Measurements from ENCODE around the gene GDF2. TPM values are rescaled to one million over a fixed set of nuclear protein-coding genes. Genes with fewer than 3 reads are reported as not detected.

The GDF2 gene
- total and polyA plus RNA-seq, 2 experiments from 2014 or later, result not detected

DNA sequence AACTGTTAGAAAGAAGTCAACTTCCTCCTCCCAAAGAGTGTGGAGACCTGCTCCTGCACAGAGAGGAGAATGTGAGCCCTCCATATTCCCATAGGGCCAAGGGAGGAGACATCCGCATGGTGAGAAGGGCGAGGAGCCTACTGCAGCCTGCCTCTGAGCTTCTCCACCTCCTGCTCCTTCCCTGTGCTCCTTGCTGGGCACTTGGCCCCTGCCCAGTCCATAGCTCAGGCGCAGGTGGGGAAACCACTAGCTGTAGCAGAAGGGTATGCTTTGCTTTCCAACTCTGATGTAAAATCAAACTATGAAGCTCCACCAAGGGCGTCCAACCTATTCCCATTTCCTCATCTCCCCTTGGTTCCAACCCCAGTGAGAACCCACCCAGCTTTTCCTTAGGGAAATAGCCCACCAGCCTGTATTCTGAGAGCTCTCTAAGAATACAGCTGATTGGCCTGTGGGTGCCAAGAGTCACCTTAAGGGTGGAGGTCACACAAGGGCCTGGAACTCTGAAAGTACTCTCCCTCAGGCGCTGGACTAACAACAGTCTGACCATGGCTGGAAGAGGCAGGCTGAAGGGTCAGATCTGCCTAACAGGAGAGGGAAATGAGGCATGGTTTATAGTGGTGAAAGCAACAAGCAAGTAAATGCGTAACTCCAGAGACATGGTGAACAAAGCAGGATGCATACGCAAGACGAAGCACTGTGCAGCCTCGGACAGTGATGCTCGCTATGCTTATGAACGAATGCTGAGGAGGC is 47.9 kb downstream of the GDF2 start:
- no peaks in the 10 kb centered on the region for H3K27me3 ChIP-seq (ENCODE audit: insufficient read depth)
- Mint-ChIP-seq H3K36me3 (ENCODE audit: low read depth) (no peaks in the 10 kb centered on the region; the same call in 2 of the 3 replicates), H3K9me3 (no peaks in the 10 kb centered on the region), H3K27ac (no peak overlapping the region), H3K4me3 (no peak overlapping the region), H3K4me1 (peaks cover 24% of the 10 kb centered on the region), H3K27me3 (ENCODE audit: insufficient read depth, low read depth, poor library complexity) (peaks cover 6% of the 10 kb centered on the region)
- H3K4me1 ChIP-seq (ENCODE audit: insufficient read depth), result peaks cover 13% of the 10 kb centered on the region
- no peaks in the 10 kb centered on the region for H4K20me1 ChIP-seq (replicated peaks; ENCODE audit: insufficient read depth)
- no peak overlapping the region for H3K4me3 ChIP-seq
- no peaks in the 10 kb centered on the region for H3K79me2 ChIP-seq (replicated peaks; ENCODE audit: insufficient read depth)
- H3K27ac ChIP-seq (ENCODE audit: low read depth), result no peak overlapping the region
- no peaks in the 10 kb centered on the region for H3K36me3 ChIP-seq (ENCODE audit: insufficient read depth)
- no peak for ATAC-seq
- no peaks in the 10 kb centered on the region for H3F3A ChIP-seq (replicated peaks; ENCODE audit: low read depth)
- no peaks in the 10 kb centered on the region for H3K9me2 ChIP-seq (ENCODE audit: insufficient read depth)
- H3K4me2 ChIP-seq, result no peak overlapping the region
- H2AFZ ChIP-seq, result no peak overlapping the region
- no peak for DNase-seq (ENCODE audit: low spot score)
- TF ChIP-seq EZH2phosphoT487 (IDR thresholded peaks at IDR 0.05; ENCODE audit: unreplicated experiment) (no peak), CREB1 (CRISPR knock-in tag; IDR thresholded peaks at IDR 0.05; ENCODE audit: low read depth) (no peak), NANOG (IDR thresholded peaks at IDR 0.05; ENCODE audit: borderline replicate concordance) (no peak), EZH2 (IDR thresholded peaks at IDR 0.05; ENCODE audit: low read depth, unreplicated experiment) (no peak), ZNF114 (CRISPR knock-in tag; IDR thresholded peaks at IDR 0.05) (no peak), ZNF331 (CRISPR knock-in tag; IDR thresholded peaks at IDR 0.05; ENCODE audit: low read depth) (no peak), POLR2AphosphoS5 (IDR thresholded peaks at IDR 0.05; ENCODE audit: low read depth) (no peak), STAT1 (IDR thresholded peaks at IDR 0.05; ENCODE audit: unreplicated experiment) (no peak), JUNB (IDR thresholded peaks at IDR 0.05; ENCODE audit: unreplicated experiment) (no peak)
- TF ChIP-seq, protein P1, sequence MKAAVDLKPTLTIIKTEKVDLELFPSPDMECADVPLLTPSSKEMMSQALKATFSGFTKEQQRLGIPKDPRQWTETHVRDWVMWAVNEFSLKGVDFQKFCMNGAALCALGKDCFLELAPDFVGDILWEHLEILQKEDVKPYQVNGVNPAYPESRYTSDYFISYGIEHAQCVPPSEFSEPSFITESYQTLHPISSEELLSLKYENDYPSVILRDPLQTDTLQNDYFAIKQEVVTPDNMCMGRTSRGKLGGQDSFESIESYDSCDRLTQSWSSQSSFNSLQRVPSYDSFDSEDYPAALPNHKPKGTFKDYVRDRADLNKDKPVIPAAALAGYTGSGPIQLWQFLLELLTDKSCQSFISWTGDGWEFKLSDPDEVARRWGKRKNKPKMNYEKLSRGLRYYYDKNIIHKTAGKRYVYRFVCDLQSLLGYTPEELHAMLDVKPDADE (IDR thresholded peaks at IDR 0.05), result no peak
- TF ChIP-seq, protein P2, sequence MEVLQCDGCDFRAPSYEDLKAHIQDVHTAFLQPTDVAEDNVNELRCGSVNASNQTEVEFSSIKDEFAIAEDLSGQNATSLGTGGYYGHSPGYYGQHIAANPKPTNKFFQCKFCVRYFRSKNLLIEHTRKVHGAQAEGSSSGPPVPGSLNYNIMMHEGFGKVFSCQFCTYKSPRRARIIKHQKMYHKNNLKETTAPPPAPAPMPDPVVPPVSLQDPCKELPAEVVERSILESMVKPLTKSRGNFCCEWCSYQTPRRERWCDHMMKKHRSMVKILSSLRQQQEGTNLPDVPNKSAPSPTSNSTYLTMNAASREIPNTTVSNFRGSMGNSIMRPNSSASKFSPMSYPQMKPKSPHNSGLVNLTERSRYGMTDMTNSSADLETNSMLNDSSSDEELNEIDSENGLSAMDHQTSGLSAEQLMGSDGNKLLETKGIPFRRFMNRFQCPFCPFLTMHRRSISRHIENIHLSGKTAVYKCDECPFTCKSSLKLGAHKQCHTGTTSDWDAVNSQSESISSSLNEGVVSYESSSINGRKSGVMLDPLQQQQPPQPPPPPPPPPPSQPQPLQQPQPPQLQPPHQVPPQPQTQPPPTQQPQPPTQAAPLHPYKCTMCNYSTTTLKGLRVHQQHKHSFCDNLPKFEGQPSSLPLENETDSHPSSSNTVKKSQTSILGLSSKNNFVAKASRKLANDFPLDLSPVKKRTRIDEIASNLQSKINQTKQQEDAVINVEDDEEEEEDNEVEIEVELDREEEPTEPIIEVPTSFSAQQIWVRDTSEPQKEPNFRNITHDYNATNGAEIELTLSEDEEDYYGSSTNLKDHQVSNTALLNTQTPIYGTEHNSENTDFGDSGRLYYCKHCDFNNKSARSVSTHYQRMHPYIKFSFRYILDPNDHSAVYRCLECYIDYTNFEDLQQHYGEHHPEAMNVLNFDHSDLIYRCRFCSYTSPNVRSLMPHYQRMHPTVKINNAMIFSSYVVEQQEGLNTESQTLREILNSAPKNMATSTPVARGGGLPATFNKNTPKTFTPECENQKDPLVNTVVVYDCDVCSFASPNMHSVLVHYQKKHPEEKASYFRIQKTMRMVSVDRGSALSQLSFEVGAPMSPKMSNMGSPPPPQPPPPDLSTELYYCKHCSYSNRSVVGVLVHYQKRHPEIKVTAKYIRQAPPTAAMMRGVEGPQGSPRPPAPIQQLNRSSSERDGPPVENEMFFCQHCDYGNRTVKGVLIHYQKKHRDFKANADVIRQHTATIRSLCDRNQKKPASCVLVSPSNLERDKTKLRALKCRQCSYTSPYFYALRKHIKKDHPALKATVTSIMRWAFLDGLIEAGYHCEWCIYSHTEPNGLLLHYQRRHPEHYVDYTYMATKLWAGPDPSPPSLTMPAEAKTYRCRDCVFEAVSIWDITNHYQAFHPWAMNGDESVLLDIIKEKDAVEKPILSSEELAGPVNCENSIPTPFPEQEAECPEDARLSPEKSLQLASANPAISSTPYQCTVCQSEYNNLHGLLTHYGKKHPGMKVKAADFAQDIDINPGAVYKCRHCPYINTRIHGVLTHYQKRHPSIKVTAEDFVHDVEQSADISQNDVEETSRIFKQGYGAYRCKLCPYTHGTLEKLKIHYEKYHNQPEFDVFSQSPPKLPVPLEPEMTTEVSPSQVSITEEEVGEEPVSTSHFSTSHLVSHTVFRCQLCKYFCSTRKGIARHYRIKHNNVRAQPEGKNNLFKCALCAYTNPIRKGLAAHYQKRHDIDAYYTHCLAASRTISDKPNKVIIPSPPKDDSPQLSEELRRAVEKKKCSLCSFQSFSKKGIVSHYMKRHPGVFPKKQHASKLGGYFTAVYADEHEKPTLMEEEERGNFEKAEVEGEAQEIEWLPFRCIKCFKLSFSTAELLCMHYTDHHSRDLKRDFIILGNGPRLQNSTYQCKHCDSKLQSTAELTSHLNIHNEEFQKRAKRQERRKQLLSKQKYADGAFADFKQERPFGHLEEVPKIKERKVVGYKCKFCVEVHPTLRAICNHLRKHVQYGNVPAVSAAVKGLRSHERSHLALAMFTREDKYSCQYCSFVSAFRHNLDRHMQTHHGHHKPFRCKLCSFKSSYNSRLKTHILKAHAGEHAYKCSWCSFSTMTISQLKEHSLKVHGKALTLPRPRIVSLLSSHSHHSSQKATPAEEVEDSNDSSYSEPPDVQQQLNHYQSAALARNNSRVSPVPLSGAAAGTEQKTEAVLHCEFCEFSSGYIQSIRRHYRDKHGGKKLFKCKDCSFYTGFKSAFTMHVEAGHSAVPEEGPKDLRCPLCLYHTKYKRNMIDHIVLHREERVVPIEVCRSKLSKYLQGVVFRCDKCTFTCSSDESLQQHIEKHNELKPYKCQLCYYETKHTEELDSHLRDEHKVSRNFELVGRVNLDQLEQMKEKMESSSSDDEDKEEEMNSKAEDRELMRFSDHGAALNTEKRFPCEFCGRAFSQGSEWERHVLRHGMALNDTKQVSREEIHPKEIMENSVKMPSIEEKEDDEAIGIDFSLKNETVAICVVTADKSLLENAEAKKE (CRISPR knock-in tag; IDR thresholded peaks at IDR 0.05), result no peak
- TF ChIP-seq, protein P3, sequence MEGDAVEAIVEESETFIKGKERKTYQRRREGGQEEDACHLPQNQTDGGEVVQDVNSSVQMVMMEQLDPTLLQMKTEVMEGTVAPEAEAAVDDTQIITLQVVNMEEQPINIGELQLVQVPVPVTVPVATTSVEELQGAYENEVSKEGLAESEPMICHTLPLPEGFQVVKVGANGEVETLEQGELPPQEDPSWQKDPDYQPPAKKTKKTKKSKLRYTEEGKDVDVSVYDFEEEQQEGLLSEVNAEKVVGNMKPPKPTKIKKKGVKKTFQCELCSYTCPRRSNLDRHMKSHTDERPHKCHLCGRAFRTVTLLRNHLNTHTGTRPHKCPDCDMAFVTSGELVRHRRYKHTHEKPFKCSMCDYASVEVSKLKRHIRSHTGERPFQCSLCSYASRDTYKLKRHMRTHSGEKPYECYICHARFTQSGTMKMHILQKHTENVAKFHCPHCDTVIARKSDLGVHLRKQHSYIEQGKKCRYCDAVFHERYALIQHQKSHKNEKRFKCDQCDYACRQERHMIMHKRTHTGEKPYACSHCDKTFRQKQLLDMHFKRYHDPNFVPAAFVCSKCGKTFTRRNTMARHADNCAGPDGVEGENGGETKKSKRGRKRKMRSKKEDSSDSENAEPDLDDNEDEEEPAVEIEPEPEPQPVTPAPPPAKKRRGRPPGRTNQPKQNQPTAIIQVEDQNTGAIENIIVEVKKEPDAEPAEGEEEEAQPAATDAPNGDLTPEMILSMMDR (conservative IDR thresholded peaks at IDR 0.05; ENCODE audit: low read depth in 2 of 2), result no peak
- TF ChIP-seq, protein P4, sequence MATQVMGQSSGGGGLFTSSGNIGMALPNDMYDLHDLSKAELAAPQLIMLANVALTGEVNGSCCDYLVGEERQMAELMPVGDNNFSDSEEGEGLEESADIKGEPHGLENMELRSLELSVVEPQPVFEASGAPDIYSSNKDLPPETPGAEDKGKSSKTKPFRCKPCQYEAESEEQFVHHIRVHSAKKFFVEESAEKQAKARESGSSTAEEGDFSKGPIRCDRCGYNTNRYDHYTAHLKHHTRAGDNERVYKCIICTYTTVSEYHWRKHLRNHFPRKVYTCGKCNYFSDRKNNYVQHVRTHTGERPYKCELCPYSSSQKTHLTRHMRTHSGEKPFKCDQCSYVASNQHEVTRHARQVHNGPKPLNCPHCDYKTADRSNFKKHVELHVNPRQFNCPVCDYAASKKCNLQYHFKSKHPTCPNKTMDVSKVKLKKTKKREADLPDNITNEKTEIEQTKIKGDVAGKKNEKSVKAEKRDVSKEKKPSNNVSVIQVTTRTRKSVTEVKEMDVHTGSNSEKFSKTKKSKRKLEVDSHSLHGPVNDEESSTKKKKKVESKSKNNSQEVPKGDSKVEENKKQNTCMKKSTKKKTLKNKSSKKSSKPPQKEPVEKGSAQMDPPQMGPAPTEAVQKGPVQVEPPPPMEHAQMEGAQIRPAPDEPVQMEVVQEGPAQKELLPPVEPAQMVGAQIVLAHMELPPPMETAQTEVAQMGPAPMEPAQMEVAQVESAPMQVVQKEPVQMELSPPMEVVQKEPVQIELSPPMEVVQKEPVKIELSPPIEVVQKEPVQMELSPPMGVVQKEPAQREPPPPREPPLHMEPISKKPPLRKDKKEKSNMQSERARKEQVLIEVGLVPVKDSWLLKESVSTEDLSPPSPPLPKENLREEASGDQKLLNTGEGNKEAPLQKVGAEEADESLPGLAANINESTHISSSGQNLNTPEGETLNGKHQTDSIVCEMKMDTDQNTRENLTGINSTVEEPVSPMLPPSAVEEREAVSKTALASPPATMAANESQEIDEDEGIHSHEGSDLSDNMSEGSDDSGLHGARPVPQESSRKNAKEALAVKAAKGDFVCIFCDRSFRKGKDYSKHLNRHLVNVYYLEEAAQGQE (IDR thresholded peaks at IDR 0.05; ENCODE audit: unreplicated experiment), result no peak

Data from GM23338 (cell line).